SK-N-MC (cell line): ENCODE results near the gene RCSD1.

ENCODE experiments used
- EZH2 ChIP-seq: fragments of 200-600 bp; sonication (generic); IDR thresholded peaks from one replicate; pipeline ENCODE4 v1.6.1; 2017; ENCODE audit warnings: antibody characterized with exemption
- FOXP2 ChIP-seq: optimal IDR thresholded peaks from 2 replicates; pipeline ENCODE3; 2011; ENCODE audit warnings: mild to moderate bottlenecking, moderate library complexity; ENCODE audit not compliant: insufficient read depth; ENCODE audit errors: extremely low read length, control extremely low read depth
- POLR2AphosphoS5 ChIP-seq: IDR thresholded peaks from 2 replicates; pipeline ENCODE4 v1.6.1; 2012; ENCODE audit warnings: mild to moderate bottlenecking, low read depth, low read length, borderline replicate concordance

DNA sequence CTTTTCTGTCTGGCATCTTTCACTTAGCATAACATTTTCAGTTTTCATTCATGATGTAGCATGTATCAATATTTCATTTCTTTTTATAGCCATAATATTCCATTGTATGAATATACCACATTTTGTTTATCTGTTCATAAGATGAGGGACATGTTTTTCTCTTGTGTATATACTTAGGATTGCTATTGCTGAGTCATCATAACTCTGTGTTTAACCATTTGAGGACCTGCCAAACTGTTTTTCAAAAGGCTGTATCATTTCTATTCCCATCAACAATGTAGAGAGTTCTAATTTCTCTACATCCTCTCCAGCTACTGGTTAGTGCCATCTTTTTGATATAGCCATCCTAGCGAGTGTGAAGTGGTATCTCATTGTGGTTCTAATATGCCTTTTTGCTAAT lies 118.0 kb downstream of the RCSD1 start:
- TF ChIP-seq EZH2 (no peak), POLR2AphosphoS5 (no peak), FOXP2 (no peak)
